OCI-LY1 (cell line): Measurements from ENCODE around the gene MBTD1.

Experiments
- H2AFZ ChIP-seq: fragments of 200-600 bp; sonication (generic), shearing (Covaris generic); 2 replicates; pipeline ENCODE4 v1.6.0; 2014; ENCODE audit warnings: antibody characterized with exemption, mild to moderate bottlenecking, low read length
- H3F3A ChIP-seq: fragments of 200-600 bp; sonication (generic), shearing (Covaris generic); 2 replicates; pipeline ENCODE4 v1.6.0; 2014; ENCODE audit warnings: mild to moderate bottlenecking, antibody characterized with exemption, low read length, moderate library complexity; ENCODE audit not compliant: insufficient read depth
- H3K27ac ChIP-seq: fragments of 200-600 bp; sonication (generic); 2 replicates; pipeline ENCODE4 v1.5.1; 2014; ENCODE audit warnings: low read length, mixed run types, mild to moderate bottlenecking, low read depth; ENCODE audit not compliant: poor library complexity, severe bottlenecking
- H3K27me3 ChIP-seq: fragments of 200-600 bp; sonication (generic); 2 replicates; pipeline ENCODE4 v1.6.0; 2014; ENCODE audit warnings: antibody characterized with exemption, mild to moderate bottlenecking, low read length, moderate library complexity; ENCODE audit not compliant: insufficient read depth
- H3K36me3 ChIP-seq: fragments of 200-600 bp; sonication (generic); 2 replicates; pipeline ENCODE4 v1.6.1; 2014; ENCODE audit warnings: mild to moderate bottlenecking, antibody characterized with exemption, low read length, moderate library complexity, mixed read lengths; ENCODE audit not compliant: insufficient read depth
- H3K4me1 ChIP-seq: fragments of 200-600 bp; sonication (generic); 2 replicates; pipeline ENCODE4 v1.5.1; 2014; ENCODE audit warnings: mild to moderate bottlenecking, low read length, moderate library complexity; ENCODE audit not compliant: insufficient read depth, severe bottlenecking
- H3K4me2 ChIP-seq: fragments of 200-600 bp; sonication (generic), shearing (Covaris generic); 2 replicates; pipeline ENCODE4 v1.6.1; 2014; ENCODE audit warnings: low read length
- H3K4me3 ChIP-seq: fragments of 200-600 bp; sonication (generic); 2 replicates; pipeline ENCODE4 v1.5.1; 2014; ENCODE audit warnings: low read length, low read depth, mild to moderate bottlenecking, mixed read lengths; ENCODE audit not compliant: poor library complexity, severe bottlenecking
- H3K79me2 ChIP-seq: fragments of 200-600 bp; shearing (Covaris generic); 2 replicates; pipeline ENCODE4 v1.6.1; 2016; ENCODE audit warnings: mixed run types, low read length, mixed read lengths; ENCODE audit not compliant: insufficient read depth
- H3K9ac ChIP-seq: fragments of 200-600 bp; sonication (generic), shearing (Covaris generic); 2 replicates; pipeline ENCODE4 v1.6.1; 2014; ENCODE audit warnings: mild to moderate bottlenecking, low read length, mixed read lengths
- H3K9me2 ChIP-seq: fragments of 200-600 bp; sonication (generic), shearing (Covaris generic); 2 replicates; pipeline ENCODE4 v1.6.1; 2014; ENCODE audit warnings: low read depth, mild to moderate bottlenecking, low read length, mixed read lengths
- H3K9me3 ChIP-seq: fragments of 200-600 bp; shearing (Covaris generic); 2 replicates; pipeline ENCODE4 v1.6.1; 2014; ENCODE audit warnings: low read length, mixed read lengths
- H4K20me1 ChIP-seq: fragments of 200-600 bp; sonication (generic), shearing (Covaris generic); 2 replicates; pipeline ENCODE4 v1.6.0; 2016; ENCODE audit warnings: mild to moderate bottlenecking, low read length; ENCODE audit not compliant: insufficient read depth
- EZH2 ChIP-seq: fragments of 200-600 bp; sonication (generic), shearing (Covaris generic); IDR thresholded peaks from 2 replicates; pipeline ENCODE4 v1.8.0; 2017; ENCODE audit warnings: borderline replicate concordance, mixed run types, mild to moderate bottlenecking, antibody characterized with exemption, low read length, moderate library complexity, mixed read lengths
- TF ChIP-seq, protein P1 (sequence below): fragments of 200-600 bp; sonication (generic), shearing (Covaris generic); IDR thresholded peaks from 2 replicates; pipeline ENCODE4 v1.5.1; 2017; ENCODE audit warnings: mild to moderate bottlenecking, antibody characterized with exemption, low read length, moderate library complexity, mixed read lengths

The MBTD1 gene

DNA sequence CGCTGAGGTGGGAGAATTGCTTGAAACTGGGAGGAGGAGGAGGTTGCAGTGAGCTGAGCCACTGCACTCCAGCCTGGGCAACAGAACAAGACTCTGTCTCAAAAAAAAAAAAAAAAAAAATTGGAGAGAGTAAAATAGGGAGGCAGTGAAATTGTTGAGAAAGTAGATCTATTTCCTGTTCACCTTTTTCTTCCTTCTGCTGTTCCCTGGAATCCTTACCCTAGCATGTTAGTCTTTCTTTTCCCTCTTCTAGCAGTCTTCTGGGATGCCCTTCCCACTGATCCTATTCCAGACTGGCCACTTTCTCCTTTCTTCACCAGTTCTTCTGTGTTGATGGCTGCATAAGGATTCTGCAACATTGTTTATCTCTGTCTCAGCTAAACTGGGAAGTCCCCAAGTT lies 90.5 kb downstream of the MBTD1 start:
- Histone ChIP-seq H3K36me3 (peaks cover 61% of the 10 kb centered on the region), H3F3A (no peaks in the 10 kb centered on the region), H3K9me2 (no peaks in the 10 kb centered on the region), H2AFZ (no peak overlapping the region), H3K27me3 (no peaks in the 10 kb centered on the region), H3K9ac (no peak overlapping the region), H3K9me3 (no peaks in the 10 kb centered on the region), H3K4me1 (peaks cover 23% of the 10 kb centered on the region), H3K27ac (no peak overlapping the region), H4K20me1 (no peaks in the 10 kb centered on the region), H3K79me2 (no peaks in the 10 kb centered on the region), H3K4me3 (no peak overlapping the region), H3K4me2 (no peak overlapping the region)
- TF ChIP-seq, protein P1, sequence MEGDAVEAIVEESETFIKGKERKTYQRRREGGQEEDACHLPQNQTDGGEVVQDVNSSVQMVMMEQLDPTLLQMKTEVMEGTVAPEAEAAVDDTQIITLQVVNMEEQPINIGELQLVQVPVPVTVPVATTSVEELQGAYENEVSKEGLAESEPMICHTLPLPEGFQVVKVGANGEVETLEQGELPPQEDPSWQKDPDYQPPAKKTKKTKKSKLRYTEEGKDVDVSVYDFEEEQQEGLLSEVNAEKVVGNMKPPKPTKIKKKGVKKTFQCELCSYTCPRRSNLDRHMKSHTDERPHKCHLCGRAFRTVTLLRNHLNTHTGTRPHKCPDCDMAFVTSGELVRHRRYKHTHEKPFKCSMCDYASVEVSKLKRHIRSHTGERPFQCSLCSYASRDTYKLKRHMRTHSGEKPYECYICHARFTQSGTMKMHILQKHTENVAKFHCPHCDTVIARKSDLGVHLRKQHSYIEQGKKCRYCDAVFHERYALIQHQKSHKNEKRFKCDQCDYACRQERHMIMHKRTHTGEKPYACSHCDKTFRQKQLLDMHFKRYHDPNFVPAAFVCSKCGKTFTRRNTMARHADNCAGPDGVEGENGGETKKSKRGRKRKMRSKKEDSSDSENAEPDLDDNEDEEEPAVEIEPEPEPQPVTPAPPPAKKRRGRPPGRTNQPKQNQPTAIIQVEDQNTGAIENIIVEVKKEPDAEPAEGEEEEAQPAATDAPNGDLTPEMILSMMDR, result no peak
- no peak for TF ChIP-seq EZH2

DNA sequence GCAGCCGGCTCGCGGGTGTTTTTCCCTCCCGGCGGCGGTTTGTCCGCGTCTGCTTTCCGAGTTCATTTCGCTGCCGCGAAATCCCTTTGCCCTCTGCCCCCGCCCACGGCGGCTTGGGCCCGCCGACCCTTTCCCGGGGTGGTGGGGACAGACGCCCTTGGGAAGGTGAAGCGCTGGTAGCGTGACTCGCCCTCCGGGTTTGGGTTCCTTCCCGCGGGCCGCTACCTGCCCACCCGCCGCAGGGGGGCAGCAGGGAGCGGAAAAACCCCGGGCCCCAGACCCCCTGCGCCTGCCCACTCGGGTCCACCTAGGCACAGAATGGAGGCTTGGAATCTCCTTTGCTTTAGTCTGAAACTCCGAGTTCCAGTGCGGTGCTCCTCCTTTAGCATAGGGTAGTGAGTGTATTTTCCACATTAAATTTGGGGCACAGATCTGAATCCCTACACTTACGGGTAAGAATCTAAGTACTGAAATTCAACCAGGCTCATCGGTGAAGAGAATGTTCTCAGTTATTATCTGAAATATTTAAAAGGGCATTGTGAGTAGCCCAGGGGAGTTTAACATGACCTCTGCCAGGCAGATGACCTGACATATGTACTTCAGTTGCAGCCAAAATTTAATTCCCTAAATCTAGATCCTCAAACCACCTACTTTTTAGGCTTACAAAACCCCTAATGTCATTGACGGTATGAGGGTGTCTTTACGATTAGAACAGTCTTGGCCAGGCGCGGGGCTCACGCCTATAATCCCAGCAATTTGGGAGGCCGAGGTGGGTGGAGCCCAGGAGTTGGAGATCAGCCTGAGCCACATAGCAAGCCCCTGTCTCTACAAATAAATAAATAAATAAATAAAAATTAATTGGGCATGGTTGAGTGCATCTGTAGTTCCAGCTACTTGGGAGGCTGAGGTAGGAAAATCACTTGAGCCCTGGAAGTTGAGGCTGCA lies 92.6 kb downstream of the MBTD1 start:
- Histone ChIP-seq H3K27me3 (no peaks in the 10 kb centered on the region), H3K36me3 (peaks cover 65% of the 10 kb centered on the region), H2AFZ (no peak overlapping the region), H3K9me3 (no peaks in the 10 kb centered on the region), H3F3A (no peaks in the 10 kb centered on the region), H3K79me2 (no peaks in the 10 kb centered on the region), H3K9ac (peak overlapping the region; percentile 99), H3K27ac (peak overlapping the region; percentile 72), H3K4me3 (peak overlapping the region; percentile 97), H3K4me2 (peak overlapping the region; percentile 83), H3K9me2 (no peaks in the 10 kb centered on the region), H4K20me1 (no peaks in the 10 kb centered on the region), H3K4me1 (peaks cover 23% of the 10 kb centered on the region)
- TF ChIP-seq, protein P1, result peak; percentile 84
- no peak for TF ChIP-seq EZH2

GRCh38 chr17:51166198-51166986 lies 93.5 kb downstream of the MBTD1 start, which contains the start of gene NME2:
Gene NME2 (plus strand): TSS chr17:51166411. CDS start chr17:51166831, 420 bp downstream.
- no peak within 1 kb of the TSS for H2AFZ ChIP-seq
- H3K9me3 ChIP-seq, result no peaks in the 10 kb centered on the region
- H3K4me3 ChIP-seq, result peak within 1 kb of the TSS; percentile 97
- H4K20me1 ChIP-seq, result no peaks in the 10 kb centered on the region
- no peaks in the 10 kb centered on the region for H3K27me3 ChIP-seq
- H3K4me2 ChIP-seq, result peak within 1 kb of the TSS; percentile 83
- peaks cover 23% of the 10 kb centered on the region for H3K4me1 ChIP-seq
- peaks cover 66% of the 10 kb centered on the region for H3K36me3 ChIP-seq
- no peaks in the 10 kb centered on the region for H3K79me2 ChIP-seq
- no peaks in the 10 kb centered on the region for H3F3A ChIP-seq
- H3K9ac ChIP-seq, result peak within 1 kb of the TSS; percentile 99
- no peaks in the 10 kb centered on the region for H3K9me2 ChIP-seq
- TF ChIP-seq, protein P1, result no peak
- no peak for TF ChIP-seq EZH2
- peak within 1 kb of the TSS; percentile 72 for H3K27ac ChIP-seq
